GM12878 (cell line): ENCODE data around the gene PRPF40B. TPM values are rescaled to one million over a fixed set of nuclear protein-coding genes. Genes with fewer than 3 reads are reported as not detected.

Experiments
- ATAC-seq: fragments of 200-7000 bp; cut with Tn5 transposase; 3 replicates; pipeline ENCODE4 v1.9.1; 2020; ENCODE audit warnings: mild to moderate bottlenecking, moderate library complexity
- BruUV-seq: library from RNA; stranded (reverse); fragments of 400-500 nt; replicated peaks from 2 replicates; lab custom pipeline; 2021; lab: Mats Ljungman, UMichigan
- CTCF ChIA-PET: fragments of 300-600 bp; sonication (Branson Sonifier 250); formaldehyde crosslinking; extraction: SDS; loops from one replicate; lab custom pipeline; 2021; ENCODE audit warnings: inconsistent platforms; lab: Yijun Ruan, JAX
- POLR2A ChIA-PET: fragments of 350-600 bp; formaldehyde crosslinking; extraction: SDS; loops from one replicate; lab custom pipeline; 2021; ENCODE audit warnings: inconsistent platforms; lab: Charles Lee
- RAD21 ChIA-PET: fragments of 300-600 bp; sonication (Branson Sonifier 250); formaldehyde crosslinking; loops from one replicate; lab custom pipeline; 2023; ENCODE audit warnings: antibody characterized with exemption; ENCODE audit not compliant: unreplicated experiment; lab: Charles Lee
- SMC1A ChIA-PET: fragments of 300-600 bp; sonication (Branson Sonifier 250); formaldehyde crosslinking; loops from one replicate; lab custom pipeline; 2023; ENCODE audit not compliant: unreplicated experiment, uncharacterized antibody; lab: Charles Lee
- DNase-seq: peaks from one replicate; pipeline ENCODE4 v3.0.0-alpha.2; 2011; ENCODE audit warnings: low read depth, low spot score
- FAIRE-seq: peaks from 3 replicates; lab custom pipeline; 2011; peaks lifted over from hg19 to GRCh38; lab: Jason Lieb, UNC
- H2AFZ ChIP-seq: 2 replicates; pipeline ENCODE4 v1.6.0; 2011; ENCODE audit warnings: low read depth, low read length, control low read depth; ENCODE audit not compliant: control insufficient read depth
- H3K27ac ChIP-seq: 2 replicates; pipeline ENCODE4 v1.5.1; 2011; ENCODE audit warnings: control low read depth; ENCODE audit not compliant: control insufficient read depth, insufficient read depth
- H3K27me3 ChIP-seq, 2 experiments: replicated peaks in 1 of 2; 2 replicates each; pipeline versions ENCODE4 v1.6.0 to v1.6.1; 2011; ENCODE audit warnings: low read length in 1 of 2; ENCODE audit not compliant: control insufficient read depth in 2 of 2, insufficient read depth in 2 of 2
- H3K36me3 ChIP-seq, 2 experiments: 2 replicates each; pipeline ENCODE4 v1.5.1; 2011; ENCODE audit warnings: low read length in 1 of 2; ENCODE audit not compliant: control insufficient read depth in 2 of 2, insufficient read depth in 2 of 2
- H3K4me1 ChIP-seq: 2 replicates; pipeline ENCODE4 v1.6.1; 2011; ENCODE audit warnings: mild to moderate bottlenecking, low read length, moderate library complexity, mixed read lengths; ENCODE audit not compliant: control insufficient read depth, insufficient read depth
- H3K4me2 ChIP-seq: 2 replicates; pipeline ENCODE4 v1.6.0; 2011; ENCODE audit warnings: control low read depth; ENCODE audit not compliant: control insufficient read depth, insufficient read depth
- H3K4me3 ChIP-seq: fragments of 200-600 bp; sonication (generic); 2 replicates; pipeline ENCODE4 v1.5.1; 2016
- H3K79me2 ChIP-seq: 2 replicates; pipeline ENCODE4 v1.6.0; 2011; ENCODE audit warnings: low read length; ENCODE audit not compliant: control insufficient read depth, insufficient read depth
- H3K9ac ChIP-seq: 2 replicates; pipeline ENCODE4 v1.8.0; 2011; ENCODE audit warnings: low read length, control low read depth, mixed read lengths; ENCODE audit not compliant: control insufficient read depth, insufficient read depth
- H3K9me3 ChIP-seq: replicated peaks from 3 replicates; pipeline ENCODE4 v1.5.1; 2011; ENCODE audit warnings: mild to moderate bottlenecking, low read length; ENCODE audit not compliant: control insufficient read depth, insufficient read depth
- H4K20me1 ChIP-seq: 2 replicates; pipeline ENCODE4 v1.6.0; 2011; ENCODE audit not compliant: control insufficient read depth, insufficient read depth
- EED ChIP-seq: sonication (generic); IDR thresholded peaks from 2 replicates; pipeline ENCODE4 v1.6.1; 2016; ENCODE audit warnings: antibody characterized with exemption, low read depth
- SP1 ChIP-seq: IDR thresholded peaks from one replicate; pipeline ENCODE4 v1.6.1; 2011; ENCODE audit warnings: low read depth, low read length
- WGBS: methylation state at CpG from one replicate; pipeline ENCODE4 v1.1.6; 2016; ENCODE audit warnings: low lambda C conversion rate; ENCODE audit not compliant: insufficient replicate concordance, insufficient coverage; ENCODE audit errors: missing lambda C conversion rate; 5-methylcytosine and 5-hydroxymethylcytosine counted together
- in situ Hi-C: fragments of 300-500 bp; cut with MboI; formaldehyde crosslinking; loops from 9 replicates; pipeline ENCODE4 v1.14.3; 2018; ENCODE audit warnings: mixed read lengths
- intact Hi-C: fragments of 100-400 bp; cut with micrococcal nuclease; formaldehyde crosslinking; loops from one replicate; pipeline ENCODE4 v1.14.2; 2022; ENCODE audit not compliant: unreplicated experiment
- polyA plus RNA-seq, 11 experiments: library from polyadenylated mRNA; depleted of rRNA in 4 of 11; unstranded in 6 of 11; stranded (reverse) in 5 of 11; fragments of >200 nt; fragmentation: Nextera tagmentation in 4 of 11; fragmentation: Illumina TruSeq in 1 of 11; extraction: Ambion mirVana in 4 of 11; extraction: Trizol in 1 of 11; gene quantifications; 1 replicate in 1 of 11; 2 replicates in 10 of 11; pipeline versions ENCODE4 v1.2.1 to v1.2.3, GENCODE V29; 2011 to 2016; ENCODE audit warnings: inconsistent platforms in 2 of 11, missing spikeins in 2 of 11, low read depth in 1 of 11
- total RNA-seq, 4 experiments: library from RNA; depleted of rRNA in 3 of 4; stranded (reverse); fragments of >200 nt in 3 of 4; fragmentation: Illumina TruSeq in 1 of 4; extraction: Trizol in 1 of 4; gene quantifications; 2 replicates each; pipeline versions ENCODE4 v1.2.1 to v1.2.3, GENCODE V29; 2013 to 2021

The PRPF40B gene
- total and polyA plus RNA-seq, 10 of the 15 experiments (the other 5 are each of a cell fraction or from before 2014, with no cell fraction given) = 0.31 to 17.9 (median 7.3) TPM

- TF ChIP-seq EED (0 out of 2 replicates have a peak, but pooled peaks have one; percentile 12), SP1 (no peak)
- CTCF ChIA-PET = interaction anchor here (0.7 to 10.3 kb wide), 11 partner anchors 8 to 76 kb away, joined by 3 to 86 read pairs (median 5); partner anchors contain the start of gene FMNL3
- Histone ChIP-seq H3K27me3 (no peaks in the 10 kb centered on the region), H3K4me2 (peak overlapping the region; percentile 44), H2AFZ (no peak overlapping the region), H3K79me2 (peaks cover 81% of the 10 kb centered on the region), H4K20me1 (no peaks in the 10 kb centered on the region), H3K9me3 (no peaks in the 10 kb centered on the region), H3K4me3 (no peak overlapping the region), H3K4me1 (peaks cover 56% of the 10 kb centered on the region), H3K9ac (peak overlapping the region; percentile 53), H3K27ac (peak overlapping the region; percentile 92), H3K36me3 (peaks cover 4 to 10% of the 10 kb centered on the region in 2 experiments; a peak in 3 of 4 replicates)
- POLR2A ChIA-PET = interaction anchor here (0.8 to 10.7 kb wide), 8 partner anchors 8 to 304 kb away, joined by 3 to 166 read pairs (median 46); partner anchors contain the start of genes FMNL3 and PRPF40B
- no TSS peak for BruUV-seq
- 49% methylated on average over 13 of the region's 13 CpGs for WGBS
- intact Hi-C loops = no loop called here
- FAIRE-seq (no peak), ATAC-seq (no peak; the same call in 2 of the 3 replicates), DNase-seq (no peak)
- RAD21 ChIA-PET = interaction anchor here (1.2 to 8.6 kb wide), 10 partner anchors 9 to 68 kb away, joined by 4 to 167 read pairs (median 8); partner anchors contain the start of genes FMNL3 and TMBIM6
- SMC1A ChIA-PET = interaction anchor here (1.1 to 14.9 kb wide), 13 partner anchors 8 to 38 kb away, joined by 3 to 131 read pairs (median 5); partner anchors contain the start of gene FMNL3
- in situ Hi-C loops = no loop called here
Observed at GRCh38 chr12:49673446-49674317, 50.3 kb downstream of the PRPF40B start.
